ENCODE results near the gene SLC48A1.
A peak's percentile ranks its signal among the peaks of the same experiment; 100 is the strongest.
"Not testable (repeated sequence)": the region's sequence is repeated elsewhere in the genome, so short reads cannot be mapped to it uniquely, and the experiment has no call there.

SLC48A1 gene

DNA sequence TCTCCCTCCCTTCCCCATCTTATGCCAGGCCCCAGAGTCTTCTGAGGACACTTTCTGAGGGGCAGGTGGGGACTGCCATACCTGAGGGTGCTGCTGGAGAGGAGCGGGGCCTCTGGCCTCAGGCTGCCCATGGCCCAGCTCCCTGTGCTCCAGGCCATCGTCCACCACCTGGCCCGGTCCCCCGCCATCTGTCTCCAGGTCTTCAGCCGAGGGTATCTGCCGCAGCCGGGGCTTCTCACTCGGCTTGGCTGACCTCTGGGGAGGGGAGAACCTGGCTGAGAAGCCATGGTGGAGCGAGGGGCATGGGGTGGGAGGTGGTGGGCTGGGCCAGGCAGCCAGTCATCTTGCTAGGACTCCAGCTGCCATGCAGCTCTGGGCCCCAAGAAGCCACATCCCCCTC lies 21.6 kb downstream of the SLC48A1 start:
- no peak for DNase-seq

DNA sequence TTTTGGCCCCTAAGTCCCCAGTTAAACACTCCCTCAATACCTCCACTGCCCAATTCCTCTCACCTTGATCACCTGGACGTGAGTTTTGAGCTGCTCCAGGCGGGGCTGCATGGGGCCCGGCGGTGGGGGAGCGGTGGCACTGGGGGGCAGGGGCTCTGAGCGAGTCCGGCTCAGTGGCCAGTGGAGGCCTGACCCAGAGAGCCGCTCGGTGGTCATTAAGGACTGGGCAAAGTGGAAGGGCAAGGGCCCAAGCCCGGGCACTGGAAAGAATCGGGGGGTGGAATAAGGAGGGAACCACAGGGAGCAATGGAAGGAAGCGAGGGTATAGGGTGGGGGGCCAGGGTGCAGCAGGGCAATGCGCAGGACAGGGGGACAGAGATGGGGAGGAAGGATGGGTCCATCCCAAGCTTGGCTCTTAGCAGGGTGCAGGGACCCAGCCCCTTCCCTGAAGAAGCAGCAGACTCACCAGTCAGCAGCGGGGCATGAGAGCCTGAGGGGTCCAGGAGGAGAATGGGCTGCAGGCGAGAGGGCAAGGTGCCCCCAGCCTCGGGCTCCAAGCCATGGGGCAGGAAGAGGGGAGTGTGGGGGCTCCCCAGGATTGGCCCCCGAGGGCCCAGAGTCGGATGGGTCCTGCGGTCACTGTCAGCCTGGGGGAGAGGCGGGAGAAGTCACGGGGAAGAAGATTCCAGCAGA lies 22.2 kb downstream of the SLC48A1 start:
- DNase-seq: no peak

DNA sequence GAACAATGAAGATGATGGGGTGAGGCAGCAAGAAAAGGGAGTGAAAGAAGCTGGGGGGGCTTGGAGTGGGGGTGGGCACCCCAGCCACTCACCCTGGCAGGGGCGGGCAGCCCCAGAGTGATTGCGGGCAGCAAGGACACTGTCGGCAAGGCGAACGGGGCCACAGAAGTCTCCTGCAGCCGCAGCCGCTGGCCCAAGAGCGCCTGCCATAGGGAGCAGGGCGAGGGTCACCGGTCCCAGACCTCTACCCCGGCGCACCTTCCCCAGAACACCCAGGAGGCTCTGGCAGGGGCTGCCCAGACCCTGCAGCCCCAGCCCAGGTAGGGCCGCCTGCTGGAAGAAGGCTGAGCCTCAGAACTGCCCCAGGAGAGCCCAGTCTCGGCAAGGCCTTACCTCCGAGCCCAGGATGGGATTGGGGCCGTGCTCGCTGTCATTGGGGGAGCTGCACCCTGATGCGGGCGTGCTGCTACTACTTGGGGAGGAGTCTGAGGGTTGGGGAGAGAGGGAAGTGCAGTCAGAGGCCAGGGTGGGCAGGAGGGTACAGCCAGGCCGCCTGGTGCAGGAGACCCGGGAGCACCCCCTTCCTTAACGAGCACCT lies 22.9 kb downstream of the SLC48A1 start:
- DNase-seq: no peak

DNA sequence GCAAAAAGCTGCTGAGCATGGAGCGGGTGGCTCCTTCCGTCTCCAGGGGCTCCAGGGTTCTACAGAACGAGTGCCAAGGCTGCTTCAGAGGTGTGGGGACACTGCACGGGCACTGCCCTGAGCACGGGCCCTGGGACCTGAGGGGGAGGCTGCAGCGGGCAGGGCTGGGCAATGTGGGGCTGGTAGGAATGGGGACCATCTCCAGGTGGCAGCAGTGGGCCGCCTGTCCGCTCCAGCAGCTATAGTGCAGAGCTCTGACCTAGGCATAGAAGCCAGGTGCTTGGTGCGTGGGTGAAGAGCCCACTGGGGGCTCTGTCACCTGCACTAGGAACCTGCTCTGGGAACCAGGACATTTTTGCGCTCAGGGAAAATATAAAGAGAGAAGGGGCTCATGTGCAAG lies 24.4 kb downstream of the SLC48A1 start:
- no peak for DNase-seq

DNA sequence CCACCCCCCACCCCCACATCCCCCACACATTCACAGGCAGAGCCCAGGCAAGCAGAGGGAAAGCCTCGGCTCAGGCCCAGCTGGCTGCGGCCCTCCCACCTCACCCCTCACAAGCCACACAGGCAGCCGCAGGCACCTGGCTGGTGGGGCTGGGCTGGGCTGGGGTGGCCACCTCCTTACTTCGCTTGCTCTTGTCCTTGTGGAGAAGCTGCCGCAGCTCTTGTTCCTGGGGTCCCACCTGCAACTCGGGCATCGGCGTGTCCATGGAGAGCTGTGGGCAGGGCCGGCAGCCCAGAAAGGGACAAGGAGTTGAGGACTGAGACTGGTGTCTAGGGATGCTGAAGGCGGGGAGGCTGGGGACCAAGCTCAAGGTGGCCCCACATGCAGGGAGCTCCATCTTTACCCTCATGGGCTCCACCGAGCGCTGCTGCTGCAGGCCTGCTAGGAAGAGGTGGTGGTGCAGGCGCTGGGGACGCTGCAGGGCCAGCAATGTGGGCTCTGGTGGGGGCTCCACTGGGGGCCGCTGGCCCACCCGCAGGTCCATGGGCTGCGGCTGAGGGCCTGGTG lies 25.4 kb downstream of the SLC48A1 start:
- DNase-seq: no peak

DNA sequence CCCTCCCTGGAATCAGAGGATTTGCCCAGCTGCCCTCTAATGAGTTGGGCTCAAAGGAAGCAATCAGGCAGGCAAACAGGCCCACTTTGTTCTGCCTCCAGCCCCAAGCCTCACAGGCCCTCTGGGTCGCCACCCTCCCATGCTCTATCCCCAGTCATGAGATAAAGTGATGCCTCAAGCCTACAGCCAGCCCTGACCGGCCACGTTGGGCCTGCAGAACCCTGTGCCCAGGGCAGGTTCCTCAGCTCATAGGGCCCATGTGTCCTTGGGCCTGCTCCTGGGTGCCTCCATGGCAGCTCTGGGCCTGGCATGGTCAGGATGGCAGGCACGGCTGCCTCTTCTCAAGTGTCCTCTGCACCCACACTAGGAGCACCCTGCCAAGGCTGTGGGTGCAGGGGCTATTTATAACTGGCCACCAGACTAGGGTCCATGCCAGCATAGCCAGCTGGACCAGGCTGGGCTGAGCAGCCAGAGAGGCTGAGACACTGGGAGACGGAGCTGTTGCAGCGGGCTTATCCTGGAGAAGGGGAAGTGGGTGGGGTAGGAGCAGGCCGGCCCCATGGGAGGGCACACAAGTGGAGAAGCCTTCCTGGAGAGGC lies 26.4 kb downstream of the SLC48A1 start:
- DNase-seq: no peak

DNA sequence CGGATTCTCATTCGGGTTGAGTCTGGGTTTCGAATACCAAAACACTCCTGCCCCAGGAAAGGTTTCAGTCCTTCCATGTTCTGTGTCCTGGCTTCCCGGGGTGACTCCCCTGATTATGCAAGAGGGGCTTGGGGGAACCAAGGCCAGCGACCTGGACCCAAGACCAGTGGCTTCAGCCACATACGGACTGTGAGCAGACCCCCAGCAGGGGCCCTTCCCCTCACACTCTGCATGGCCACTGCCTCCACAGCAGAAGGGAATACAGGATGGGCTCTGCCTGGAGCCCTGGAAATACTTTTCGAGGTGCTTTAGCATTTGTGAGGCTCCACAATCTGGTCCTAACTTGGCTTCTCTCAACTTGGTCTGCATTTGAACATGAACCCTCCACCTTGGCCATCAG lies 27.5 kb downstream of the SLC48A1 start:
- no peak for DNase-seq

DNA sequence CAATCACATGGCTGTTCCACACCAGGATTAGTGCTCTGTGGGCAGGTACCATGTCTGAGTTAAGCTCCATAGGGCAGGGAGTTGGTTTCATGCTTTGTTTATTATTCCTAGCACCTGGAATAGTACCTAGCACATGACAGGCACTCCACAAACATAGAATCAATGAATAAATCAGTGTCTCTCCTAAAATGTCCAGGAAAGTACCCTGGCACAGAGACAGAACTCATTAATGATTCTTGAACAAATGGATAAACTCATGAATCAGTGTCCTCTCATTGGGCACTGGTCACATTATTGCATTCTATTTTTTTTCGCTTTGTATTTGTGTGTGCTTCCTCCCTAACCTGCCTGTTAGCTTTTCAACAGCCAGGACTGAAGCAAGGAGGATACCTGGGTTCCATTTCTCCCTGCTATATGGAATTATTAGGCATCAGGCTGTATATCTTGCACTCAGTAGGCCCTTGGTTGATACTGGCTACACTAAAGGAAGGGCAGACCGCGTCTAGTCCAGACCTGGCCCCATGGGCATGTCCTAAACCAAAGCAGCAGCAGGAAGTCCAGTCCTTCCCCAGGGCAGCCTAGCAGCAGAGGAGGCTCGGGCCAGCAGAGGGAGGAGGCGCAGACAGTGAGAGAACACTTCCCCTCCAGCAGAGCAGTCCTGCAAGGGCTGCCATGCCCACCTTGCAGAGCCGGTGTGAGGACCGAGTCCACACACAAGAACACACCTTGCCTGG lies 28.3 kb downstream of the SLC48A1 start:
- DNase-seq: no peak

DNA sequence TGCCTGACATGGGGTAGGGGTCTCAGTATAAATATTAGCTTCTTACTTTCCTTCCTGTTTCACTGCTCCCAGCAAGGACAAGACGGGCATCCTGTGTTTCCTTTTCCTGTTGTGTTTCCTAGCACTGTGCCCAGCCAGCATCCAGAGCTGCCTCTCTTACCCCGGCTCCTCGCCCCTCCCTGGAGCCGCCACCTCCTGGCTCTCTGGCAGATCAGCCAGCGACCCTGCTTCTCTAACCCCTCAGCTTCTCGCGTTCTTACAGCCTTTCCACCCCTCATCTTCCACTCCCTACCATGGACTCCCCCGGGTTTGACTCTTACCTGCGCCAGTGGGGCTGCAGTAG lies 28.8 kb downstream of the SLC48A1 start:
- DNase-seq: no peak

DNA sequence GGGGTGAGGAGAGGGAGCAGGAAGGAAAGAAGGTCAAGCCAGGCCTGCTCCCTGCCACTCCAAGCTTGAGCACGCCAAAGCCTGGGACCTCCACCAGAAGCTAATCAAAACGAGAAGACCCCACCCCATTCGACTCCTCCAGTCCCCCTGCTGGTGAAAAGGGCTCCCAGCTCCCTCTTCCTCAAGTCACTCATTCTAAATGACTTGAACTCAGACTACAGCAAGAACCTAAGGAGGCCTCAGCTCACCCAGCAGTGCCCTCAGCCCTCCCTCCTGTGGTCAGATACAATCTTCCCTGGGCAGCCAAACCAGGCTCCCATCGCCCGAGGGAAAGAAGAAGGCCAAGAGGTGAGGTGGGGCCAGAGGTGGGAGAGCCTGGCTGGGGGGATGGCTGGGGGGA lies 29.3 kb downstream of the SLC48A1 start:
- DNase-seq: no peak

DNA sequence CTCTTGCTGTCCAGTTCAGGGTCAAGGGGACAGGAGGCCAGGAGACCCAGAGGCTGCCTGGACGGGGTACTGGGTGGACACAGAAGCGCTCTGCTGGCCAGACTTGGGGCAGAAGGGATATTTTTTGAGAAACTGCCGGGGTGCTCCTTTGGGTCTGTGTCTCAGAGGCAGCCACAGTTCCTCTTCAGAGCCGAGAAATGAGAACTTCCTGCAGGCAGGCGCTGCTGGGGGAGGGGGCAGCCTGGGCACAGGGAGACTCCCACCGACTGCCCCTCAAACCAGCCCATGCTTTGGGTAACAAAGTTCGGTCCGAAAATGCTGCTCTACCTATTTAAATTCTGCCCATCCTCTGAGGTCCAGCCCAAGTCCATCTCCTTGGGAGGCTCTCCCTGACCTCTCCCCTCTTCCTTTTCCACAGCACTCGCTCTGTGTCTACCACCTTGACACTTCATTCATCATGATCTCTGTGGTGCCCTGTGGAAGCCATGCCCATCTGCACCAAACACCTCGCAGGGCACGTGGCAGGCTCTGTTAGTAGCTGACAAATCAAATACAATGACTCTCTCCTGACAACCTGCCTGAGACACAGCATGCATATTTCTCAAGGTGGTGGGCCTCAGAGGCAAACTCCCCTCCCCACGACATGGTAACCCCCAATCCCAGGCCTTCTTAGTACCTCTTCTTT lies 30.3 kb downstream of the SLC48A1 start:
- no peak for DNase-seq

DNA sequence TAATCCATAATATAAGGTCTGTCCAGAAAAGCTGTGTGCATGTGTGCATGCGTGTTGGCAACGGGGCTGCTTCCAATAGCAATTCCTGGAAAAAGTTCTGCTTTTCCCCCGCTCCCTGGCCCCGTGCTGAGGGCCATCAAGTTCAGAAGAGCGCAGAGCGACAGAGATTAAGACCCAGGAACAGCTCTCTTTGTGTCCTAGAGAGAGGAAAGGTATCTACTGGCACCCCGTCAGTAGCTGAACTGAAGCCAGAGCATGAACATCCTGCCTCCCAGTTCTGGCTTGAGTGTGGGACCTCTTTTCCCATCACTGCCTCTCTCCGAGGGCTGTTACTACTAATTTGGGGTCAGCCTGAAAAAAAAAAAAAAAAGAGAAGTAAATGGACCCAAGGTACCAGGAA lies 31.1 kb downstream of the SLC48A1 start:
- DNase-seq: no peak

DNA sequence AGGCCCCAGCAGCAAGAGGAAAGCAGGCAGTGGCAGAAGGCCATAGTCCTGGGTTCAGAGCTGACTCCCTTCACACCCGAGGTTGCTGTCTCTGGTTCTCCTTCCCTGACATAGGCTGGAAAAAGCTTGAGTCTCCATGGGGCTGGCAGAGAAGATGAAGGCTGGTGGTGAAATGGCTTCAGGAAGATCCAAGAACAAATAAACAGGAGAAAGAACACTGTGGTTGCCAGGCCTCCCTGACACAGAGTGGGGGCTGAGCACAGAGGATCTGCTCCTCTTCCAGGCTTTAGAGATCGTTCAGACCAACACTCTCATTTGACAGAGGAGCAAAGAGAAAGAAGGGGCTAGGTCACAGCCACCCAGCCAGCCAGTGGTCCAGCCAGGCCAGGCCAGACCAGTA lies 32.4 kb downstream of the SLC48A1 start:
- DNase-seq: no peak

DNA sequence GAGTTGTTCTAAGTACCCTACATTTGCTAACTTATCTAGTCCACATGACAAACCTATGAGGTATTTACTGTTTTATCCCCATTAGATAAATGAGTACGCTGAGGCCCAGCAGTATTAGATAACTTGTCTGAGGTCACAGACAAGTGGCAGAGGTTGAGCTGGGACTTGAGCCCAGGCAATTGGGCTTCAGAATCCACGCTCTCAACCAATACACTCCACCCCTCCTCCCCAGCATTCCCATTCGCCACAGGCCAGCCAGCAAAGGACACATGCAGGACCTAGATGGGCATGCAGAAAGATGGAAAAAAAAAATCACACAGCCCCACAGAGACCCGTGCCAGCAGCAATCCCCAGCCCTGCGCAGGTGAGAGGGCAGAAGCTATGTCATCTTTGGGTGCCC lies 34.3 kb downstream of the SLC48A1 start:
- no peak for DNase-seq

DNA sequence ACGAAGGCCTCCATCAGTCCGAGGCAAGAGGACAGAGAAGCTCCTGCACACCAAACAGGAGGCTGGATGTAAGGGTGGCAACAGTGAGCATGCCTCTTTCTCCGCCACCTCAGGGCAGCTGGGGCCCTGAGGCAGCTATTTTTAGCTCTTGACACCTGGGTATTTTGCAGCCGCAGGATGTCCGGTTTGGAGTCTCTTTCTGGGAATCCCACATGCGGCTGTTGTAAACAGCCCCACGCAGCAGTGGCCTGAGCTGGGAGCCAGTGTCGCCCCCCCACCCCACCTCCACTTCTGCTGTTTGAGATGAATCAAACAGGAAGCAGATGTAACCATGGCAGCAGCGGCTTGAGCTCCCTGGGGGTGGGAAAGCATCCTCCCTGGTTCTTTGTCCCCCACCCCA lies 35.0 kb downstream of the SLC48A1 start:
- peak; percentile 48 for DNase-seq

DNA sequence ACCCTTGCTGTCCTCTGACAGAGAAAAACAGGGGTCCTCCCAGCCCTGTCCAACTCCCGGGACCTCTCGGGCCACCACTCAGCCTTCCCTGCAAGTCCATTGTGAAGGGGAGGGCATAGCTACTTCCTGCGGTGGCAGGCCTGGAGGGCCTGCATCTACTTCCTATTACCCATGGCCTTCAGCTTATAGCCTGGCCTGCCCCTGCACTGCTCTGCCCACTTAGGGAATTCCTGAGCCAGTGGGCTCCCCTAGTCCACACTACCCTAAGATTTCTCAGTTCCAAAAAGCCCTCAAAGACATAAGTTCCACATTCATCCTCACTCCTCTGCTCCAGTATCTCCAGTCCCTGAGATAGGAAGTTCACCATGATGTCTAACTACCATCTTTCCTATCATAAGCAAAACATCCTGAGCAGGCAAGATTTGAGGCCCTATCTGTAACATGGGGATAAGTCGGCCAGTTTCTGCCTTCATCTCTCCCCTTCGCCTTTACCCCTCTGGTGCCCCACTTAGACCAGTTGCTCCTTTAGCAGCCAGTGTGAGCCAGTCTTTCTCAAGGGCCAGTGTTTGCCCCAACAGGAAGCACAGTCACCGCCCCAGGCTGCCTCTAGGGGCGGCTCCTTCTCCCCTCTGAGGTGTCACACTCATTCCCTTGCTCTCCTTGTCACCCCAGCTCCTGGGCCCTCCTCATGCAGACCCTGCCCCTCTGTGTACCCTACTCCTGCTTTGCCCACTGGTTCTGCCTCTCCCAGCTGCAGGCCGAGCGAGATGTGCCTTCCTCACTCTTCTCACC lies 35.7 kb downstream of the SLC48A1 start:
- DNase-seq: no peak

DNA sequence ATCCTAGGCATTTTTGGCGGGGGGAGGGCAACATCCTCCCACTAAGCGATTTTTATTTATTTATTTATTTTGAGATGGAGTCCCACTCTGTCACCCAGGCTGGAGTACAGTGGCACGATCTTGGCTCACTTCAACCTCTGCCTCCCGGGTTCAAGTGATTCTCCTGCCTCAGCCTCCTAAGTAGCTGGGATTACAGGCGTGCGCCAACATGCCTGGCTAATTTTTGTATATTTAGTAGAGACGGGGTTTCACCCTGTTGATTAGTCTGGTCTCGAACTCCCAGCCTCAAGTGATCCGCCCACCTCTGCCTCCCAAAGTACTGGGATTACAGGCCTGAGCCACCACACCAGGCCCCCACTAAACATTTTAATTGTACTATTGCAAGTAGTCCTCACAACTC lies 36.5 kb downstream of the SLC48A1 start:
- not testable (repeated sequence) for DNase-seq

DNA sequence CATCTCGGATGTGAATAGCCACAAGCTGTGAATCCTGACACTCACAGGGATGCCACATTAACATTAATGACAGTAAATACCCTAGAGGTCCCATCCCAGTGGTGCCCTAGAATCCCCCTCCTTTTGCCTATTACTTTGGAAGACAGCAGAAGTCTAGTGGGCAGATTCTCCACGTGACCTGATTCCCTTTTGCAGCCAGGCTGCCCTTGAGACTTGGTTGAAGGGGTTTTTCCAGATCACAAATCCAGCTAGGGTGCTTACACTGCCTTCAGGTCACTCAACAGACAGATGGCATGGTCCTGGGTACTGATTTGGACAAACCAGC lies 38.0 kb downstream of the SLC48A1 start:
- no peak for DNase-seq

DNA sequence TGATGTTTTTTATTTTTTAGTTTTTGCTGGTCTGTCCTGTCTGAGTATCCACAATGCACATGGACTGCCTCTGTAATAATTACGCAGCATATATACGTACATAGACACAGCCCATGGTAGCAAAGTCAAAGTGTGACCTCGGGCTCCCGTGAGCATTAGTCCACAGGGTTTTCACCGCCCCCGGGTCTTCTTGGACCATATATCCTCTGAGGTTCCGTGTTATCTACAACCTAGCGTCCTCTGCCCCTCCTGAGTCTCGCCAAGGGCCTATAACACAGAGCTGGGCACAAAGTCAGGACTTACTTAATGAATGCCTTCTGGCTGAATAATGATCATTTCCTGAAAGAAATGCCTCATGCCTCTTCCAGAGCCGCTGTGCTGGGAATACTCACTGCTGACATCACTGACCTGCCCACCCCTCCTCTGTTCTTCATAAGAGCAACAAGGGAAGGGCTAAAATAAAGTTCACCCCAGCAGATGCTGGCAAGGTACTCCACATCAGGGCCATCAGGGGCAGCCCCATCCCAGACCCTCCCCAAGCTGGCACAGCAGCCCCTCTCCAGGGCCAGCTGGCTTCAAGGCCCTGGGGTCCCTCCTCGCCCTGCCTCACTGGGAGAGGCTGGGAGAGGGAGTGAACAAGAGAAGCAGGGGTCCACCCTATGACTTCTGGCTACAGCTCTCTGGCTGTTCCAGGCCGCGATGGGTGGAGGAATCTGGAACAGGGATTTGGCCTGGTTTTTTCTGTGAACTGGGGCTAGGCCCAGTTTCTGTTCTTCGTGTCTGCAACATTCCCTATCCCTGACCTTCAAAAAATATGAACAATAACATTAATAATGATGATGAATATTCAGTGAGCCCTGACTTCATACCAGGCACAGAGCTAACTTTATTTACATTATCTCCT lies 38.8 kb downstream of the SLC48A1 start:
- DNase-seq: peak; percentile 81

DNA sequence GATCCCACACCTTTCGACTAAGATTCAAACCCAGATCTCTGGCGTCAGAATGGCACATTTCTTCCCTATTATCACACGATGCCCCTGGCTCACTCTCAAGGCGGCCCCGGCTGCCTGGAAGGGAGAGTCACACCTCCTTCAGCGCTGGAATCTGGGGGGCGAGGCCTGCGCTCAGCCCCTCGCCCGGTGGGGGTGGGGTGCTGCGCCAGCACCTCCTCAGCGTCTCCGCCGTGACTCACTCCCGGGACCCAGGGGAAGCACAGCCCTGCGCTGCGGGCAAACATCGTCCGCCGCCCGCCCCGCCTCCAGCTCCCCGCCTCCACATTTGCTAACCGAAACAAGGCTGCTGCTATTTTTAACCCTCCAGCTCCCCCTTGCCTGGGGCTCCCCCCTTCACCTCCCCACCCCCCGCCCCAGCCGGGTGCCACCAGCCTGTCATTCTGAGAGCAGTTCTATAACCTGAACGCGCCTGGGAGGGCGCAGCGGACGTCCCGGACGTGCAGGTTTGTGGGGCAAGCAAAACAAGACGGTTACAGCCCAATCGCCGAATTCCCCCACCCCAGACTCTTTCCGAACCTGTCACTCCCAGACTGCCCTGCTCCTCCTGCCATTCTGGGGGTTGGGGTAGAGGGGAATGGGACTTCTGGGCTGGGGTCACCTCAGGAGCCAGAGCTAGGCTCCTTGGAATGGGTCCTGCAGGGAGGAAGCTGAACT lies 39.9 kb downstream of the SLC48A1 start:
- DNase-seq: peak; percentile 94
